Ishikawa (cell line): Measurements from ENCODE around the gene PRR12.

Experiments used
- CREB1 ChIP-seq: IDR thresholded peaks from 2 replicates; pipeline ENCODE4 v1.6.1; 2012; ENCODE audit warnings: low read depth
- EP300 ChIP-seq: IDR thresholded peaks from 2 replicates; pipeline ENCODE4 v1.6.1; 2012; ENCODE audit warnings: borderline replicate concordance
- FOXM1 ChIP-seq: IDR thresholded peaks from 2 replicates; pipeline ENCODE4 v1.6.1; 2012; ENCODE audit warnings: low read depth, borderline replicate concordance
- MAX ChIP-seq: IDR thresholded peaks from 2 replicates; pipeline ENCODE4 v1.6.1; 2012
- RAD21 ChIP-seq: IDR thresholded peaks from 2 replicates; pipeline ENCODE4 v1.6.1; 2012; ENCODE audit warnings: low read depth
- TAF1 ChIP-seq: IDR thresholded peaks from 2 replicates; pipeline ENCODE4 v1.6.1; 2012; ENCODE audit warnings: low read depth, mild to moderate bottlenecking
- TCF12 ChIP-seq: IDR thresholded peaks from 2 replicates; pipeline ENCODE4 v1.6.1; 2012; ENCODE audit warnings: low read depth
- YY1 ChIP-seq: IDR thresholded peaks from 2 replicates; pipeline ENCODE4 v1.6.1; 2012; ENCODE audit warnings: low read depth
- ZBTB7A ChIP-seq: IDR thresholded peaks from 2 replicates; pipeline ENCODE4 v1.6.1; 2012; ENCODE audit warnings: low read depth
- TF ChIP-seq, protein P1 (sequence below): IDR thresholded peaks from 2 replicates; pipeline ENCODE4 v1.6.1; 2012; ENCODE audit warnings: low read depth, mild to moderate bottlenecking
- TF ChIP-seq, protein P2 (sequence below): IDR thresholded peaks from 2 replicates; pipeline ENCODE4 v1.6.1; 2012

DNA sequence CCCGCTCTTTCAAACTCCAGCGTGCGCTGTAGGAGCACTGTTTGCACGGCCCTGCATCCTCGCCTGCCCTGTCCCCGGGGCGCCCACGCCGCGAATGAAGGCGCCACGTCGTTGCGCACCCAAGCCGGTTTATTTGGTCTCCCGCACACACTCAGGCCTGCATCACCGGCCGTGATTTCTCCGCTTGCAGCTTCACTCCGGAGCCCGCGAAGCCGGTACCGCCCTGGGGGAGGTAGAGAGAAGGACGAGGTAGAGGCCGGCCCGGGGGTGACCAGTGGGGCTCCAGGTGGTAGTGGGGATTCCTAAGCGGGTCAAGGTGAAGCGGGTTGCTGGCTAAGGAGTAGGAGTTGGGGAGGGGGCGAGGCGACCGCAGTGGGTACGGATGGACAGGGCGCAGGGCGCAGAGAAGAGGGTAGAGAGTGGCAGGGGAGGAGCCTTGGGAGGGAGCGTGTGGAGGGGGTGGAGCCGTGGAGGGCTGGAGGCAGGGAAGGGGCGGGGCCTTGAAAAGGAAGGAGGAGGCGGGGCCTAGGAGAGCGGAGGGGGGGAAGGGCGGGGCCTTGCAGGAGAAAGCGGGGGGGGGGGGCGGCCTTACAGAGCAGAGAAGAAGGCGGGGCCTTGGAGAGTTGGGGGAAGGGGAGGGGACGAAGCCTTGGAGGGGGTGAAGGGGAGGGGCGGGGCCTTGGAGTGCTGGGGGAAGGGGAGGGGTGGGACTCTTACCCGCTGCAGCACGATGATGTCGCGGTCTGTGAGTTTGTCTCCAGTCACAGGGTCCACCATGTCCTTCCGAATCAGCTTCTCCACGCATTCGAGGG, 35.2 kb upstream of the PRR12 start:
- TF ChIP-seq TCF12: no peak
- no peak for TF ChIP-seq YY1
- TF ChIP-seq TAF1: no peak
- TF ChIP-seq, protein P1, sequence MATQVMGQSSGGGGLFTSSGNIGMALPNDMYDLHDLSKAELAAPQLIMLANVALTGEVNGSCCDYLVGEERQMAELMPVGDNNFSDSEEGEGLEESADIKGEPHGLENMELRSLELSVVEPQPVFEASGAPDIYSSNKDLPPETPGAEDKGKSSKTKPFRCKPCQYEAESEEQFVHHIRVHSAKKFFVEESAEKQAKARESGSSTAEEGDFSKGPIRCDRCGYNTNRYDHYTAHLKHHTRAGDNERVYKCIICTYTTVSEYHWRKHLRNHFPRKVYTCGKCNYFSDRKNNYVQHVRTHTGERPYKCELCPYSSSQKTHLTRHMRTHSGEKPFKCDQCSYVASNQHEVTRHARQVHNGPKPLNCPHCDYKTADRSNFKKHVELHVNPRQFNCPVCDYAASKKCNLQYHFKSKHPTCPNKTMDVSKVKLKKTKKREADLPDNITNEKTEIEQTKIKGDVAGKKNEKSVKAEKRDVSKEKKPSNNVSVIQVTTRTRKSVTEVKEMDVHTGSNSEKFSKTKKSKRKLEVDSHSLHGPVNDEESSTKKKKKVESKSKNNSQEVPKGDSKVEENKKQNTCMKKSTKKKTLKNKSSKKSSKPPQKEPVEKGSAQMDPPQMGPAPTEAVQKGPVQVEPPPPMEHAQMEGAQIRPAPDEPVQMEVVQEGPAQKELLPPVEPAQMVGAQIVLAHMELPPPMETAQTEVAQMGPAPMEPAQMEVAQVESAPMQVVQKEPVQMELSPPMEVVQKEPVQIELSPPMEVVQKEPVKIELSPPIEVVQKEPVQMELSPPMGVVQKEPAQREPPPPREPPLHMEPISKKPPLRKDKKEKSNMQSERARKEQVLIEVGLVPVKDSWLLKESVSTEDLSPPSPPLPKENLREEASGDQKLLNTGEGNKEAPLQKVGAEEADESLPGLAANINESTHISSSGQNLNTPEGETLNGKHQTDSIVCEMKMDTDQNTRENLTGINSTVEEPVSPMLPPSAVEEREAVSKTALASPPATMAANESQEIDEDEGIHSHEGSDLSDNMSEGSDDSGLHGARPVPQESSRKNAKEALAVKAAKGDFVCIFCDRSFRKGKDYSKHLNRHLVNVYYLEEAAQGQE: no peak
- no peak for TF ChIP-seq RAD21
- TF ChIP-seq CREB1: no peak
- no peak for TF ChIP-seq EP300
- TF ChIP-seq, protein P2, sequence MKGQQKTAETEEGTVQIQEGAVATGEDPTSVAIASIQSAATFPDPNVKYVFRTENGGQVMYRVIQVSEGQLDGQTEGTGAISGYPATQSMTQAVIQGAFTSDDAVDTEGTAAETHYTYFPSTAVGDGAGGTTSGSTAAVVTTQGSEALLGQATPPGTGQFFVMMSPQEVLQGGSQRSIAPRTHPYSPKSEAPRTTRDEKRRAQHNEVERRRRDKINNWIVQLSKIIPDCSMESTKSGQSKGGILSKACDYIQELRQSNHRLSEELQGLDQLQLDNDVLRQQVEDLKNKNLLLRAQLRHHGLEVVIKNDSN: no peak
- TF ChIP-seq MAX: no peak
- no peak for TF ChIP-seq FOXM1
- TF ChIP-seq ZBTB7A: no peak
